Heart left ventricle (tissue), 13 donors: ENCODE data around the gene DPY19L2.
"Not testable (repeated sequence)": the region's sequence is repeated elsewhere in the genome, so short reads cannot be mapped to it uniquely, and the experiment has no call there.

Source experiments
- CTCF ChIP-seq, 12 donors: fragments of 200-600 bp; sonication (generic) in 4 of 12; IDR thresholded peaks; one replicate each; pipeline versions ENCODE4 v1.5.0 to v1.8.0; 2018 to 2022; ENCODE audit warnings: antibody characterized with exemption in 12 of 12, mild to moderate bottlenecking in 5 of 12
- POLR2A ChIP-seq, 2 donors: fragments of 450-650 bp; IDR thresholded peaks; one replicate each; pipeline ENCODE4 v1.6.1; 2017; ENCODE audit warnings: antibody characterized with exemption in 2 of 2, mild to moderate bottlenecking in 2 of 2, moderate library complexity in 2 of 2
- donor health status: ischemic (EF 13 %, LVEDD 7.1; RV severe dilation, severe dysfunction).
- donor health status: DM: no; HTN: yes; CAD: no.
- donor health status: DM: no; HTN: no; CAD: no.
- donor health status: ischemic (EF 25% LVEDD 6.9; RV normal size, moderate dysfunction).
- donor health status: ischemic (EF 25% LVEDD 5.7; RV mildly dilated, moderate dysfunction).
- donor health status: ischemic (EF 35%, LVEDD 5.7; RV mildly dilated, moderate dysfunction).
- donor health status: nonischemic (EF 11% LVEDD 7.7; RV severe dilation, severe dysfunction).
- donor health status: DM: yes; HTN: yes; CAD: no.
- donor health status: PGD.
- donor health status: ischemic (EF 29% LVEDD 5.4; RV normal size, mild dysfunction).
- donor health status: nonischemic (EF 23%, LVEDD 6.1; RV moderate dilation, normal function).

DNA sequence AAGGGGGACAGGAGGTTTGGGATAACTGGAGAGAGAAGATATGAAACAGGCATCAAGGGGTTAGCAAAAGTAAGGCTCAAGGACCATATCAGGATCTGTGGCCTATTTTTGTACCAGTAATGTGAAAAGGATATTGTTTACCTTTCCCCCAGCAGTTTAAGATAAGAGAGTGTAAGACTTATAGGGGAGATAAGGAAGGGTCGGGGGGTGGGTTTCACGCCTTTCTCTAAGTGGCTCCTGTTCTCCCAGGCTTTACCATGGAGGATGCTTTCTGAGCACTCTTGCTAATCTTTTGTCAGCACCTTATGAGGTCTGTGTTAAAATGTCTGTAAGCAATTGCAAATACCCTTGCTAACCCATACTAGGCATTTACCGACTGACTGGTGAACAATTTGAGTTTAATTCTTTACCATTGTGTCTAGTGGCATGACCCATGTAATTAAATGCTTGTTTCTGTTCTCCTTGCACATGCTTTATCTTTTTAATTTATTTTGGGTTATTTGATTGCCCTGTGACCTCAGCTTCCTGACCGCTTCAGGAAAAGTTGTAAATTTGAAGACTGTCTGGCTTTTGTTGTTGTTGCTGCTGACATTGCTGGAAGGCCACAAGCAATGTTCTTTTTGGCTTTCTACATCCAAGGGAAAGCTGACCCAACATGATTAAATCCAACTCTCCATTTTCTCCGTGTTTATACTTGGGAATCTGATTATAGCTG, 12.6 kb downstream of the DPY19L2 start:
- not testable (repeated sequence) for TF ChIP-seq CTCF, POLR2A (IDR thresholded peaks at IDR 0.05)
